ENCODE measurements around the gene JUNB. TPM values are rescaled to one million over a fixed set of nuclear protein-coding genes. Genes with fewer than 3 reads are reported as not detected.

JUNB gene
- total and polyA plus RNA-seq, 2 of the 8 experiments (the other 6 are each of a cell fraction or from before 2014, with no cell fraction given), result 7.4 to 10.0 TPM

DNA sequence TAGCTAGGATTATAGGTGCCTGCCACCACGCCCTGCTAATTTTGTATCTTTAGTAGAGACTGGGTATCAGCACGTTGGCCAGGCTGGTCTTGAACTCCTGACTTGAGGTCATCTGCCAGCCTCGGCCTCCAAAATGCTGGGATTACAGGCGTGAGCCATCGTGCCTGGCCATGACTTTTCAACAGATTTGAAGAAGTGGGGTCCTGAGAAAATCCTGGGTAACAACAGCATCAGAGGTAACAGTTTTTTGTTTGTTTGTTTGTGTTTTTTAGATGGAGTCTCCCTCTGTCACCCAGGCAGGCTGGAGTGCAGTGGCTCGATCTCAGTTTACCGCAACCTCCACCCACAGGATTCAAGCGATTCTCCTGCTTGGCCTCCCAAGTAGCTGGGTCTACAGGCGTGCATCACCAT lies 3.7 kb downstream of the JUNB start:
- no peak overlapping the region for H3K4me2 ChIP-seq (ENCODE audit: insufficient read depth in 1 of 2, low read depth in 2 of 2, low read length in 2 of 2)
- TF ChIP-seq YY1 (IDR thresholded peaks at IDR 0.05; ENCODE audit: low read depth, low read length) (no peak), CHD2 (IDR thresholded peaks at IDR 0.05; ENCODE audit: low read length) (no peak), TAF7 (optimal IDR thresholded peaks at IDR 0.05; ENCODE audit: borderline replicate concordance, low read depth, low read length) (no peak), MAFK (IDR thresholded peaks at IDR 0.05; ENCODE audit: low read depth, low read length) (no peak), CBX8 (IDR thresholded peaks at IDR 0.05; ENCODE audit: borderline replicate concordance, low read depth, low read length) (no peak), TBP (IDR thresholded peaks at IDR 0.05; ENCODE audit: low read depth, low read length) (no peak), CEBPB (IDR thresholded peaks at IDR 0.05; ENCODE audit: low read depth, low read length) (no peak), KDM5A (IDR thresholded peaks at IDR 0.05; ENCODE audit: low read length) (no peak), SUZ12 (IDR thresholded peaks at IDR 0.05; ENCODE audit: low read length) (no peak), PHF8 (conservative IDR thresholded peaks at IDR 0.05; ENCODE audit: low read depth, low read length) (no peak), SIN3A (conservative IDR thresholded peaks at IDR 0.05 in 1 of 2, IDR thresholded peaks at IDR 0.05 in 1 of 2; ENCODE audit: low read depth in 1 of 2, low read length in 2 of 2) (no peak), ASH2L (IDR thresholded peaks at IDR 0.05; ENCODE audit: low read length) (no peak), CTBP2 (IDR thresholded peaks at IDR 0.05; ENCODE audit: borderline replicate concordance, insufficient read depth, insufficient read length, low read length) (no peak), SP4 (IDR thresholded peaks at IDR 0.05; ENCODE audit: low read length) (no peak), HDAC6 (IDR thresholded peaks at IDR 0.05; ENCODE audit: low read depth, low read length) (no peak)

More for the DNA sequence above, 3.7 kb downstream of the JUNB start:
- no peak overlapping the region for H4K5ac ChIP-seq (ENCODE audit: insufficient read length, low read depth, low read length)
- H3K79me1 ChIP-seq (ENCODE audit: low read depth, low read length), result no peaks in the 10 kb centered on the region
- no peak overlapping the region for H3K4ac ChIP-seq (replicated peaks; ENCODE audit: insufficient read length, low read depth, low read length)
- no peak for FAIRE-seq
- no peak overlapping the region for H2BK12ac ChIP-seq (ENCODE audit: low read depth, low read length)
- no peak overlapping the region for H3K14ac ChIP-seq (ENCODE audit: insufficient read length)
- H2BK120ac ChIP-seq (replicated peaks; ENCODE audit: low read depth, low read length), result no peak overlapping the region
- H3K36me3 ChIP-seq (ENCODE audit: control insufficient read depth in 2 of 4, insufficient read depth in 4 of 4, low read length in 3 of 4), result peaks cover 7 to 12% (median 8%) of the 10 kb centered on the region in 4 experiments; a peak in 7 of 8 replicates
- no peak overlapping the region for H2BK15ac ChIP-seq (ENCODE audit: low read length)
- H4K91ac ChIP-seq (replicated peaks; ENCODE audit: insufficient read length, low read length), result no peak overlapping the region
- H3K23ac ChIP-seq (ENCODE audit: insufficient read length), result no peak overlapping the region
- ChIA-PET CTCF (ENCODE audit: partially characterized antibody) (interaction anchor here (0.6 to 17.9 kb wide), 17 partner anchors 8 to 156 kb away, joined by 3 to 288 read pairs (median 6); partner anchors contain the start of gene RNASEH2A), POLR2A (ENCODE audit: partially characterized antibody) (interaction anchor here (0.5 to 15.2 kb wide), 13 partner anchors 11 to 117 kb away, joined by 3 to 317 read pairs (median 5); partner anchors contain the start of genes GET3, HOOK2, RNASEH2A and RTBDN)
- H3K18ac ChIP-seq (ENCODE audit: extremely low read depth, low read length), result no peak overlapping the region
- H3K9me3 ChIP-seq (ENCODE audit: insufficient read depth in 2 of 2, low read depth in 1 of 2, low read length in 1 of 2), result no peaks in the 10 kb centered on the region
- no peak overlapping the region for H2BK20ac ChIP-seq (ENCODE audit: low read length)
- 93% methylated on average over 9 of the region's 9 CpGs; no CpG with 5 or more reads in 1 of the 2 experiments for WGBS, 2 experiments (ENCODE audit: extremely low coverage in 1 of 2, insufficient coverage in 1 of 2, insufficient read length in 1 of 2, insufficient replicate concordance in 2 of 2, low coverage in 1 of 2, low lambda C conversion rate in 2 of 2, missing lambda C conversion rate in 1 of 2)
- H3K27ac ChIP-seq (ENCODE audit: low read depth, low read length), result no peak overlapping the region
- H3K4me3 ChIP-seq (ENCODE audit: extremely low read depth in 1 of 4, insufficient read depth in 2 of 4, low read depth in 3 of 4, low read length in 4 of 4), result no peak overlapping the region
- H3K4me1 ChIP-seq (replicated peaks in 1 of 4; ENCODE audit: control insufficient read depth in 3 of 4, insufficient read depth in 4 of 4, low read length in 3 of 4), result peaks cover 5 to 25% (median 17%) of the 10 kb centered on the region in 4 experiments
- no peak overlapping the region for H3K9ac ChIP-seq (replicated peaks in 1 of 4; ENCODE audit: extremely low read depth in 1 of 4, low read depth in 3 of 4, low read length in 3 of 4)
- H2AFZ ChIP-seq (ENCODE audit: low read length), result no peak overlapping the region
- peaks cover 0 to 18% (median 13%) of the 10 kb centered on the region in 4 experiments; a peak in 5 of 7 replicates for H3K27me3 ChIP-seq (replicated peaks in 1 of 4; ENCODE audit: control insufficient read depth in 3 of 4, extremely low read depth in 1 of 4, insufficient read depth in 3 of 4, low read length in 3 of 4)
- peaks cover 29% of the 10 kb centered on the region for H3K23me2 ChIP-seq (ENCODE audit: low read depth, low read length)
- DNase-seq (ENCODE audit: low read depth in 1 of 2, low spot score in 2 of 2), result no peak
- H2AK5ac ChIP-seq (ENCODE audit: low read depth, low read length), result no peak overlapping the region
- H4K8ac ChIP-seq (ENCODE audit: extremely low read depth, insufficient read depth, low read length), result no peak overlapping the region; the same call in 1 of the 2 replicates
- H2BK5ac ChIP-seq (ENCODE audit: low read depth, low read length), result no peak overlapping the region
- H3K56ac ChIP-seq (replicated peaks; ENCODE audit: insufficient read length, low read depth, low read length), result no peak overlapping the region
- H3K79me2 ChIP-seq (ENCODE audit: control insufficient read depth in 1 of 2, insufficient read depth in 2 of 2, low read length in 2 of 2), result no peaks in the 10 kb centered on the region
- H4K20me1 ChIP-seq (replicated peaks in 1 of 2; ENCODE audit: control insufficient read depth in 1 of 2, insufficient read depth in 2 of 2, low read length in 2 of 2), result no peaks in the 10 kb centered on the region
